Transverse colon (tissue), 4 donors: Measurements from ENCODE around the gene ANKFN1.

ENCODE experiments used
- CTCF ChIP-seq, 5 experiments: fragments of 200-600 bp in 3 of 5; fragments of 450-650 bp in 2 of 5; sonication (generic) in 3 of 5; IDR thresholded peaks; 1 replicate in 2 of 5; 2 replicates in 3 of 5; pipeline ENCODE4 v1.5.1; 2016 to 2017; ENCODE audit warnings: antibody characterized with exemption in 5 of 5, inconsistent platforms in 3 of 5, mild to moderate bottlenecking in 2 of 5, moderate library complexity in 1 of 5
- POLR2A ChIP-seq: fragments of 450-650 bp; IDR thresholded peaks from one replicate; pipeline ENCODE4 v1.6.1; 2016; ENCODE audit warnings: antibody characterized with exemption, mild to moderate bottlenecking, moderate library complexity
- POLR2AphosphoS5 ChIP-seq, 3 donors: sonication (generic); formaldehyde crosslinking; IDR thresholded peaks; one replicate each; pipeline ENCODE4 v1.6.1; 2016; ENCODE audit warnings: antibody characterized with exemption in 3 of 3

GRCh38 chr17:56177361-56177760 is 24.1 kb downstream of the ANKFN1 start:
- no peak for TF ChIP-seq CTCF (IDR thresholded peaks at IDR 0.05)
- TF ChIP-seq POLR2A: no peak
- TF ChIP-seq POLR2AphosphoS5 (IDR thresholded peaks at IDR 0.05): no peak
